Frontal cortex (tissue), 4 donors: ENCODE results near the gene SHC4. TPM values are rescaled to one million over a fixed set of nuclear protein-coding genes. Genes with fewer than 3 reads are reported as not detected.
A peak's percentile ranks its signal among the peaks of the same experiment; 100 is the strongest.
"Not testable (repeated sequence)": the region's sequence is repeated elsewhere in the genome, so short reads cannot be mapped to it uniquely, and the experiment has no call there.

Experiments used
- DNase-seq, 2 donors: peaks; one replicate each; pipeline ENCODE4 v3.0.0; 2012; ENCODE audit warnings: low spot score in 2 of 2
- FAIRE-seq: peaks from 2 replicates; lab custom pipeline; 2012; peaks lifted over from hg19 to GRCh38; lab: Jason Lieb, UNC
- total RNA-seq: library from RNA; depleted of rRNA; stranded (reverse); fragments of >200 nt; gene quantifications from one replicate; pipeline ENCODE4 v1.2.3, GENCODE V29; 2014
- donor health status: control.
- donor health status: control.
- donor health status: control.

The SHC4 gene
- total RNA-seq, 1 donor from 2014 or later = 5.7 TPM

- FAIRE-seq (peak; percentile 98), DNase-seq (peak in 1 of 2 donors; percentile 48)
Measured at GRCh38 chr15:48861813-48862431, 101.8 kb downstream of the SHC4 start.

- no peak for FAIRE-seq
- no peak for DNase-seq
Measured at GRCh38 chr15:48859426-48859825, 104.3 kb downstream of the SHC4 start.

- DNase-seq (no peak), FAIRE-seq (no peak)
Measured at GRCh38 chr15:48858401-48858800, 105.3 kb downstream of the SHC4 start.

GRCh38 chr15:48856942-48857341, 106.8 kb downstream of the SHC4 start:
- FAIRE-seq (no peak), DNase-seq (no peak)

- FAIRE-seq (no peak), DNase-seq (no peak)
Measured at GRCh38 chr15:48855501-48856440, 107.9 kb downstream of the SHC4 start.

- FAIRE-seq, DNase-seq: not testable (repeated sequence)
Measured at GRCh38 chr15:48854434-48854833, 109.3 kb downstream of the SHC4 start.

- FAIRE-seq = no peak
- no peak for DNase-seq
Measured at GRCh38 chr15:48851956-48852355, 111.8 kb downstream of the SHC4 start.

- no peak for FAIRE-seq
- DNase-seq = no peak
Measured at GRCh38 chr15:48850648-48851047, 113.1 kb downstream of the SHC4 start.

GRCh38 chr15:48845123-48845522, 118.6 kb downstream of the SHC4 start:
- FAIRE-seq (no peak), DNase-seq (no peak)

GRCh38 chr15:48842501-48842900, 121.2 kb downstream of the SHC4 start:
- DNase-seq = no peak
- FAIRE-seq = no peak

GRCh38 chr15:48834756-48835155, 129.0 kb downstream of the SHC4 start:
- DNase-seq (no peak), FAIRE-seq (no peak)

GRCh38 chr15:48833526-48834239, 130.0 kb downstream of the SHC4 start:
- no peak for FAIRE-seq
- DNase-seq = no peak

- DNase-seq = no peak
- FAIRE-seq = no peak
Measured at GRCh38 chr15:48832648-48833047, 131.1 kb downstream of the SHC4 start.

GRCh38 chr15:48828906-48829305, 134.8 kb downstream of the SHC4 start:
- FAIRE-seq = no peak
- no peak for DNase-seq

- FAIRE-seq = no peak
Measured at GRCh38 chr15:48828471-48828870, 135.2 kb downstream of the SHC4 start.

GRCh38 chr15:48825075-48825474, 138.6 kb downstream of the SHC4 start:
- DNase-seq (no peak), FAIRE-seq (no peak)

More at GRCh38 chr15:48828471-48828870, 135.2 kb downstream of the SHC4 start:
- DNase-seq = no peak

GRCh38 chr15:48823706-48824105, 140.0 kb downstream of the SHC4 start:
- DNase-seq (no peak), FAIRE-seq (no peak)

- DNase-seq (no peak), FAIRE-seq (no peak)
Measured at GRCh38 chr15:48823237-48823636, 140.5 kb downstream of the SHC4 start.

- FAIRE-seq (no peak), DNase-seq (no peak)
Measured at GRCh38 chr15:48814286-48814685, 149.4 kb downstream of the SHC4 start.

GRCh38 chr15:48811325-48811958, 152.3 kb downstream of the SHC4 start:
- no peak for DNase-seq
- FAIRE-seq = no peak
